Spleen (tissue), 11 donors: ENCODE results near the gene SYNDIG1L. TPM values are rescaled to one million over a fixed set of nuclear protein-coding genes. Genes with fewer than 3 reads are reported as not detected.

Source experiments
- DNase-seq: peaks from one replicate; pipeline ENCODE4 v3.0.0-alpha.2; 2020
- H3K27ac ChIP-seq, 8 donors: fragments of 200-600 bp; sonication (generic) in 7 of 8; 1 replicate in 4 of 8; 2 replicates in 4 of 8; pipeline versions ENCODE4 v1.5.0 to v1.8.0; 2016 to 2021; ENCODE audit warnings: inconsistent platforms in 4 of 8, mild to moderate bottlenecking in 4 of 8, moderate library complexity in 1 of 8
- H3K27me3 ChIP-seq, 7 donors: fragments of 200-600 bp; sonication (generic) in 6 of 7; replicated peaks in 1 of 7; 1 replicate in 4 of 7; 2 replicates in 3 of 7; pipeline versions ENCODE4 v1.5.0 to v1.8.0; 2016 to 2021; ENCODE audit warnings: inconsistent platforms in 3 of 7, mild to moderate bottlenecking in 1 of 7
- H3K36me3 ChIP-seq, 6 donors: fragments of 200-600 bp; sonication (generic) in 5 of 6; 1 replicate in 4 of 6; 2 replicates in 2 of 6; pipeline versions ENCODE4 v1.5.0 to v1.8.0; 2016 to 2021; ENCODE audit warnings: inconsistent platforms in 2 of 6
- H3K4me1 ChIP-seq, 6 donors: fragments of 200-600 bp; sonication (generic) in 5 of 6; 1 replicate in 3 of 6; 2 replicates in 3 of 6; pipeline versions ENCODE4 v1.5.0 to v1.8.0; 2016 to 2021; ENCODE audit warnings: inconsistent platforms in 3 of 6
- H3K4me3 ChIP-seq, 8 donors: fragments of 200-600 bp; sonication (generic) in 7 of 8; 1 replicate in 4 of 8; 2 replicates in 4 of 8; pipeline versions ENCODE4 v1.5.0 to v1.8.0; 2016 to 2021; ENCODE audit warnings: inconsistent platforms in 4 of 8, mild to moderate bottlenecking in 4 of 8, moderate library complexity in 2 of 8
- H3K9me3 ChIP-seq, 8 donors: fragments of 200-600 bp; sonication (generic) in 7 of 8; 1 replicate in 4 of 8; 2 replicates in 4 of 8; pipeline versions ENCODE4 v1.5.0 to v1.8.0; 2016 to 2021; ENCODE audit warnings: inconsistent platforms in 4 of 8
- POLR2A ChIP-seq, 3 donors: fragments of 450-650 bp; IDR thresholded peaks; one replicate each; pipeline ENCODE4 v1.5.1; 2017; ENCODE audit warnings: antibody characterized with exemption in 3 of 3, mild to moderate bottlenecking in 1 of 3
- POLR2AphosphoS5 ChIP-seq, 3 donors: sonication (generic); formaldehyde crosslinking; IDR thresholded peaks; one replicate each; pipeline ENCODE4 v1.5.1; 2017; ENCODE audit warnings: antibody characterized with exemption in 3 of 3
- WGBS, 5 donors: extraction: QIAGEN DNeasy Blood & Tissue Kit in 3 of 5; methylation state at CpG; one replicate each; pipeline versions ENCODE4 v1.1.5 to v1.1.7; 2013 to 2018; 5-methylcytosine and 5-hydroxymethylcytosine counted together
- intact Hi-C: fragments of 100-400 bp; cut with DNase I; formaldehyde crosslinking; loops from one replicate; pipeline ENCODE4 v1.15.0; 2023; ENCODE audit warnings: low total_unique reads
- polyA plus RNA-seq, 3 donors: library from polyadenylated mRNA; stranded (reverse); fragments of 200-250 nt; gene quantifications; one replicate each; pipeline ENCODE4 v1.2.1, GENCODE V29; 2013
- total RNA-seq, 7 donors: library from RNA; depleted of rRNA in 3 of 7; stranded (reverse); fragments of >200 nt in 3 of 7; fragmentation: NEBNext Ultra II Directional in 4 of 7; extraction: Animal tissue kit (Norgen Biotek cat#: 25700) in 4 of 7; gene quantifications; one replicate each; pipeline versions ENCODE4 v1.1.0 to v1.2.1, GENCODE V29; 2016 to 2021
- TF ChIP-seq, protein P1 (sequence below), 11 experiments: fragments of 200-600 bp in 7 of 11; fragments of 450-650 bp in 4 of 11; sonication (generic) in 4 of 11; IDR thresholded peaks in 8 of 11; conservative IDR thresholded peaks in 3 of 11; 1 replicate in 7 of 11; 2 replicates in 4 of 11; pipeline versions ENCODE4 v1.4.0 to v1.8.0; 2016 to 2021; ENCODE audit warnings: antibody characterized with exemption in 11 of 11, inconsistent platforms in 4 of 11, mild to moderate bottlenecking in 1 of 11
- donor health status: healthy with polysubstance abuse.
- donor health status: DM: no; HTN: no; CAD: no; lungs with moderate emphysema.
- donor health status: DM: no; HTN: no; CAD: no.
- donor health status: Bipolar disorder and iron deficiency.
- donor health status: healthy.
- donor health status: DM: no; HTN: no; CAD: no.
- donor health status: DM: yes; HTN: yes; CAD: no.

Gene SYNDIG1L
- total and polyA plus RNA-seq, 10 donors = 0.03 to 0.52 (median 0.22) TPM; not detected in 1

- 91 to 96% (median 94%) methylated on average over 28 to 38 of the region's 38 CpGs for WGBS, 5 donors
These were observed 47.9 kb downstream of the SYNDIG1L start for GRCh38 chr14:74377976-74378690.

GRCh38 chr14:74368441-74368840 is 57.6 kb downstream of the SYNDIG1L start:
- intact Hi-C loops = no loop called here
- H3K4me3 ChIP-seq = no peak overlapping the region

More at GRCh38 chr14:74377976-74378690, 47.9 kb downstream of the SYNDIG1L start:
- Histone ChIP-seq H3K27me3 (no peaks in the 10 kb centered on the region), H3K9me3 (no peaks in the 10 kb centered on the region), H3K4me1 (no peaks in the 10 kb centered on the region), H3K36me3 (no peaks in the 10 kb centered on the region), H3K4me3 (no peak overlapping the region), H3K27ac (no peak overlapping the region)
- TF ChIP-seq POLR2A (IDR thresholded peaks at IDR 0.05) = no peak
- DNase-seq = no peak
- intact Hi-C loops = no loop called here

DNA sequence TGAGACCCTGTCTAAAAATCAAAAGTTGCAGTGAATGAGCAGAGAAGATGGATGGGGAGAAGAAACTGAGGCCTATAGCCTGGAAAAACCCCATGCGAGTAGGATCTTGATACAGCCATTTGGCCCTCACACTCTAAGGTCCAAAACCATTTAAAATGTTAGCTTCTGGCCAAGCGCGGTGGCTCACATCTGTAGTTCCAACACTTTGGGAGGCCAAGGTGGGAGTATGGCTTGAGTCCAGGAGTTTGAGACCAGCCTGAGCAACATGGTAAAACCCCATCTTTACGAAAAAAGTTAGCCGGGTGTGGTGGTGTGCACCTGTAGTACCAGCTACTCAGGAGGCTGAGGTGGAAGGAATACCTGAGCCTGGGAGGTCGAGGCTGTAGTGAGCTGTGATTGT is 58.0 kb downstream of the SYNDIG1L start:
- no peaks in the 10 kb centered on the region for H3K36me3 ChIP-seq
- no peaks in the 10 kb centered on the region for H3K9me3 ChIP-seq
- DNase-seq = no peak
- no peak overlapping the region for H3K4me3 ChIP-seq
- TF ChIP-seq POLR2AphosphoS5 (IDR thresholded peaks at IDR 0.05) (no peak), POLR2A (IDR thresholded peaks at IDR 0.05) (no peak)
- TF ChIP-seq, protein P1, sequence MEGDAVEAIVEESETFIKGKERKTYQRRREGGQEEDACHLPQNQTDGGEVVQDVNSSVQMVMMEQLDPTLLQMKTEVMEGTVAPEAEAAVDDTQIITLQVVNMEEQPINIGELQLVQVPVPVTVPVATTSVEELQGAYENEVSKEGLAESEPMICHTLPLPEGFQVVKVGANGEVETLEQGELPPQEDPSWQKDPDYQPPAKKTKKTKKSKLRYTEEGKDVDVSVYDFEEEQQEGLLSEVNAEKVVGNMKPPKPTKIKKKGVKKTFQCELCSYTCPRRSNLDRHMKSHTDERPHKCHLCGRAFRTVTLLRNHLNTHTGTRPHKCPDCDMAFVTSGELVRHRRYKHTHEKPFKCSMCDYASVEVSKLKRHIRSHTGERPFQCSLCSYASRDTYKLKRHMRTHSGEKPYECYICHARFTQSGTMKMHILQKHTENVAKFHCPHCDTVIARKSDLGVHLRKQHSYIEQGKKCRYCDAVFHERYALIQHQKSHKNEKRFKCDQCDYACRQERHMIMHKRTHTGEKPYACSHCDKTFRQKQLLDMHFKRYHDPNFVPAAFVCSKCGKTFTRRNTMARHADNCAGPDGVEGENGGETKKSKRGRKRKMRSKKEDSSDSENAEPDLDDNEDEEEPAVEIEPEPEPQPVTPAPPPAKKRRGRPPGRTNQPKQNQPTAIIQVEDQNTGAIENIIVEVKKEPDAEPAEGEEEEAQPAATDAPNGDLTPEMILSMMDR (IDR thresholded peaks at IDR 0.05 in 8 of 11, conservative IDR thresholded peaks at IDR 0.05 in 3 of 11) = no peak
- no peak overlapping the region for H3K27ac ChIP-seq
- intact Hi-C loops = no loop called here
- peaks cover 0 to 16% (median 0%) of the 10 kb centered on the region in 7 donors for H3K27me3 ChIP-seq
- 85 to 97% (median 91%) methylated on average over 6 of the region's 6 CpGs for WGBS, 5 donors
- no peaks in the 10 kb centered on the region for H3K4me1 ChIP-seq

More at GRCh38 chr14:74368441-74368840, 57.6 kb downstream of the SYNDIG1L start:
- 79 to 95% (median 85%) methylated on average over 8 of the region's 8 CpGs for WGBS, 5 donors
- Histone ChIP-seq H3K27me3 (peaks cover 0 to 16% (median 0%) of the 10 kb centered on the region in 7 donors), H3K4me1 (no peaks in the 10 kb centered on the region), H3K36me3 (no peaks in the 10 kb centered on the region), H3K9me3 (no peaks in the 10 kb centered on the region), H3K27ac (no peak overlapping the region)
- DNase-seq = no peak
- no peak for TF ChIP-seq POLR2AphosphoS5 (IDR thresholded peaks at IDR 0.05)
- TF ChIP-seq, protein P1 (IDR thresholded peaks at IDR 0.05 in 8 of 11, conservative IDR thresholded peaks at IDR 0.05 in 3 of 11) = no peak

DNA sequence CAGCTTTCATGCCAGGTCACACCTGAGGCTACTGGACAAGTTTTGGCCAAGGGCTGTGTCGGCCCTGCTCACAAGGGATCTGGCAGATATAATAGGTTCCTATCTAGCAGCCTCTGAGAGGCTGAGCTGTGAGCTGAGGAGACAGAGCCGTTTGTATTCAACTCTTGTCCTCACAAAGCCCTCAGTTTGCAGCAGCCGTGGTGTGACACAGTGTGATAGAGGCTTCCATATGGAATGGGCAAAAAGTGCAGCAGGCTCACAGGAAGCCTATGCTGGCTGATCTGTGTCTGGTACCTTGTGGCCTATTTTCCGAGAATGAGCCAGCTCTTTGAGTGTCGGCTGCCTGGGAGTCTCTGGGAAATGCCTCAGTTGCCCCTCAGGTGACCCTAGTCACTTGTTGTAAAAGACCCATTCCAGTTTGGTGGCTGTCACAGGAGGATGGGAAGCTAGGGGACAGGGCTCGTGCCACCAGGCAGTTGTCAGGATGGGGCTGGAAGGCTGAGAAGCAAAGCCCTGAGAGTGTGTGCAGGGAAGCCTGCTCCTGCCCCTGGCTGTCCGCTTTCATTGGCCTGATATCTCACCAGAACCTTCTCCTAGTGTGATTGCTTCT is 61.6 kb downstream of the SYNDIG1L start:
- H3K36me3 ChIP-seq = no peaks in the 10 kb centered on the region
- no peaks in the 10 kb centered on the region for H3K9me3 ChIP-seq
- peaks cover 0 to 7% (median 4%) of the 10 kb centered on the region in 6 donors for H3K4me1 ChIP-seq
- TF ChIP-seq POLR2A (IDR thresholded peaks at IDR 0.05) (no peak), POLR2AphosphoS5 (IDR thresholded peaks at IDR 0.05) (no peak)
- TF ChIP-seq, protein P1 (IDR thresholded peaks at IDR 0.05 in 8 of 11, conservative IDR thresholded peaks at IDR 0.05 in 3 of 11) = no peak
- WGBS, 5 donors = 79 to 90% (median 85%) methylated on average over 3 to 7 of the region's 7 CpGs
- no peak for DNase-seq
- intact Hi-C loops = loop anchor here (5.0 kb wide), 2 partner anchors 113 to 128 kb away; partner anchors contain the start of genes ISCA2 and NPC2
- H3K27ac ChIP-seq = no peak overlapping the region
- no peak overlapping the region for H3K4me3 ChIP-seq
- H3K27me3 ChIP-seq = peaks cover 0 to 21% (median 0%) of the 10 kb centered on the region in 7 donors
